Measurements from ENCODE around the gene PLXNA4.

Gene PLXNA4

DNA sequence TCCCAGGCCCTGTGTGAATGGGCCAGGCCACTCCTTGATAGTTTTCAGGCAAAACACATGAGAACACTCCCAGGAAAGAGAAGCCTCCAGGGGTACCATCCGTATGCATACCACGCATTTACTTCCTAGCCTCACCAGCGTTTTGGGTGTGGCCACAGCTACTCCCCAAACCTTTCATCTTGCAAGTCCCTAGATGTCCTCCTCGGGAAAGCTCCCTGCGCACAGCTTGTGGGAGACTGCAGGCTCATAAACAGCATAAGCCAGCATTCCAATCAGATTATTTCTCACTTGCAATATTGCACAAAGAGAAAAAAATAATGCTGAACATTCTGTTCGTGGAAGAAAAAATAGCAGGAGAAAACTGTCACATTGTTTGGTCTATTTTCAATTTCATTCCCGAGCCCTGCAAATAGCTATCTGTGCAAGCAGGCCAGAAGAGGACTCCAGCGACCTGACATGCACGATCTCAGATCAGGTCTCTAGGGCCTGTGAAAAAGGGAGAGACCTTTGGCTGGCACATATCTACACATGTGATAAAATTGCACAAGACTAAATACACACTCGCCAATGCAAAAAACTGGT is 175.6 kb downstream of the PLXNA4 start:
- TF ChIP-seq, protein P1, sequence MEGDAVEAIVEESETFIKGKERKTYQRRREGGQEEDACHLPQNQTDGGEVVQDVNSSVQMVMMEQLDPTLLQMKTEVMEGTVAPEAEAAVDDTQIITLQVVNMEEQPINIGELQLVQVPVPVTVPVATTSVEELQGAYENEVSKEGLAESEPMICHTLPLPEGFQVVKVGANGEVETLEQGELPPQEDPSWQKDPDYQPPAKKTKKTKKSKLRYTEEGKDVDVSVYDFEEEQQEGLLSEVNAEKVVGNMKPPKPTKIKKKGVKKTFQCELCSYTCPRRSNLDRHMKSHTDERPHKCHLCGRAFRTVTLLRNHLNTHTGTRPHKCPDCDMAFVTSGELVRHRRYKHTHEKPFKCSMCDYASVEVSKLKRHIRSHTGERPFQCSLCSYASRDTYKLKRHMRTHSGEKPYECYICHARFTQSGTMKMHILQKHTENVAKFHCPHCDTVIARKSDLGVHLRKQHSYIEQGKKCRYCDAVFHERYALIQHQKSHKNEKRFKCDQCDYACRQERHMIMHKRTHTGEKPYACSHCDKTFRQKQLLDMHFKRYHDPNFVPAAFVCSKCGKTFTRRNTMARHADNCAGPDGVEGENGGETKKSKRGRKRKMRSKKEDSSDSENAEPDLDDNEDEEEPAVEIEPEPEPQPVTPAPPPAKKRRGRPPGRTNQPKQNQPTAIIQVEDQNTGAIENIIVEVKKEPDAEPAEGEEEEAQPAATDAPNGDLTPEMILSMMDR (IDR thresholded peaks at IDR 0.05; ENCODE audit: low read depth, low read length): no peak
- H3K4me3 ChIP-seq (ENCODE audit: low read depth, low read length): no peak overlapping the region
- DNase-seq (ENCODE audit: low read depth, low spot score): no peak
- in situ Hi-C loops (cut with HindIII; ENCODE audit: low sequenced_read_pairs): no loop called here

GRCh38 chr7:132399367-132399766 is 176.9 kb downstream of the PLXNA4 start:
- no peak for DNase-seq (ENCODE audit: low read depth, low spot score)
- H3K4me3 ChIP-seq (ENCODE audit: low read depth, low read length): no peak overlapping the region
- TF ChIP-seq, protein P1 (IDR thresholded peaks at IDR 0.05; ENCODE audit: low read depth, low read length): no peak
- in situ Hi-C loops (cut with HindIII; ENCODE audit: low sequenced_read_pairs): no loop called here

DNA sequence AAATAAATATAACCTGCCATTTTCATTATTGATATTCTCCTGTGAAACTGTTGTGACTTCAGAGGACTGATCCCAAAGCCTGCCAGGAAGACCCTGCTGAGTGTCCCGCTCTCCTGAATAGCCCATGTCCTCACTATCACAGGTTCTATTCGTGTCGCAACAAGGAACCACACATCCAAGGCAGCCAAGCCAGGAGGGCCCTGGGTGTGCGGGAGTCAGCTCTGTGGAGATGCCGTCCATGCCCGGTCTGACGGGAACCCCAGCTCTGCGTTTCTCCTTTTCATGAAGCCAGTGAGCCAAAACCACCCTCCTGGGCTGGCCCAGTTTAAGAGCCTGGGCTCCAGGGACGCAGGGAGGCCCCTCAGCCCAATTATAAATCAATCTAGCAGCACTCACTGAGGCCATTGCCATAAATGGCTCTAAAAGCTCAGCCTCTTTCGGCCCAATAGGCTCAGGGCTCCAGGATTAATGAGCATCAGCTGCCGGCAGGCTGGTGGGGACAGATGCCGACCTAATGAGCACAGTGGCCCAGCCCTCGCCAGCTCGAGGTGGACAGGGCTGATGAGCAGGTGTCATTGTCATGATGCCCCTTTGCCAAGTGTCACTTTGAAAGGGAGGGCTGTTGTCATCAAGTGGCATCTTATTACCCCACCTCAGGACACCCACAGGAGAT is 177.9 kb downstream of the PLXNA4 start:
- in situ Hi-C loops (cut with HindIII; ENCODE audit: low sequenced_read_pairs): no loop called here
- H3K4me3 ChIP-seq (ENCODE audit: low read depth, low read length): no peak overlapping the region
- TF ChIP-seq, protein P1 (IDR thresholded peaks at IDR 0.05; ENCODE audit: low read depth, low read length): no peak

GRCh38 chr7:132397070-132397469 is 179.2 kb downstream of the PLXNA4 start:
- in situ Hi-C loops (cut with HindIII; ENCODE audit: low sequenced_read_pairs): no loop called here
- TF ChIP-seq, protein P1 (IDR thresholded peaks at IDR 0.05; ENCODE audit: low read depth, low read length): no peak
- H3K4me3 ChIP-seq (ENCODE audit: low read depth, low read length): no peak overlapping the region
- no peak for DNase-seq (ENCODE audit: low read depth, low spot score)

More for the DNA sequence above, 177.9 kb downstream of the PLXNA4 start:
- no peak for DNase-seq (ENCODE audit: low read depth, low spot score)

- TF ChIP-seq, protein P1 (IDR thresholded peaks at IDR 0.05; ENCODE audit: low read depth, low read length): no peak
- in situ Hi-C loops (cut with HindIII; ENCODE audit: low sequenced_read_pairs): no loop called here
- H3K4me3 ChIP-seq (ENCODE audit: low read depth, low read length): no peak overlapping the region
- DNase-seq (ENCODE audit: low read depth, low spot score): no peak
Measured at GRCh38 chr7:132395361-132395760, 180.9 kb downstream of the PLXNA4 start.

GRCh38 chr7:132394283-132395198 is 181.7 kb downstream of the PLXNA4 start:
- H3K4me3 ChIP-seq (ENCODE audit: low read depth, low read length): no peak overlapping the region
- TF ChIP-seq, protein P1 (IDR thresholded peaks at IDR 0.05; ENCODE audit: low read depth, low read length): no peak
- no peak for DNase-seq (ENCODE audit: low read depth, low spot score)
- in situ Hi-C loops (cut with HindIII; ENCODE audit: low sequenced_read_pairs): no loop called here

Data from astrocyte of the spinal cord (primary cell).